H1 (cell line): ENCODE results near the gene PTPRF.

Experiments used
- CHD1 ChIP-seq: IDR thresholded peaks from 2 replicates; pipeline ENCODE4 v1.6.1; 2012; ENCODE audit warnings: low read depth, low read length, improper control_type of control experiment
- EZH2 ChIP-seq: fragments of 200-600 bp; sonication (generic); IDR thresholded peaks from 2 replicates; pipeline ENCODE4 v1.7.1; 2012; ENCODE audit warnings: low read depth, mild to moderate bottlenecking, moderate library complexity, low read length, inconsistent platforms; ENCODE audit not compliant: severe bottlenecking
- POU5F1 ChIP-seq: IDR thresholded peaks from 2 replicates; pipeline ENCODE4 v1.6.1; 2011; ENCODE audit warnings: low read depth, mild to moderate bottlenecking, low read length, moderate library complexity
- YY1 ChIP-seq: IDR thresholded peaks from 2 replicates; pipeline ENCODE4 v1.6.1; 2011; ENCODE audit warnings: low read depth, mild to moderate bottlenecking, low read length
- TF ChIP-seq, protein P1 (sequence below), 3 experiments: IDR thresholded peaks; 1 replicate in 2 of 3; 2 replicates in 1 of 3; pipeline versions ENCODE4 v1.5.1 to v1.6.1; 2011; ENCODE audit warnings: low read length in 3 of 3, mild to moderate bottlenecking in 3 of 3, inconsistent platforms in 2 of 3, low read depth in 1 of 3, moderate library complexity in 1 of 3; ENCODE audit not compliant: insufficient read depth in 1 of 3; ENCODE audit errors: control extremely low read depth in 1 of 3

DNA sequence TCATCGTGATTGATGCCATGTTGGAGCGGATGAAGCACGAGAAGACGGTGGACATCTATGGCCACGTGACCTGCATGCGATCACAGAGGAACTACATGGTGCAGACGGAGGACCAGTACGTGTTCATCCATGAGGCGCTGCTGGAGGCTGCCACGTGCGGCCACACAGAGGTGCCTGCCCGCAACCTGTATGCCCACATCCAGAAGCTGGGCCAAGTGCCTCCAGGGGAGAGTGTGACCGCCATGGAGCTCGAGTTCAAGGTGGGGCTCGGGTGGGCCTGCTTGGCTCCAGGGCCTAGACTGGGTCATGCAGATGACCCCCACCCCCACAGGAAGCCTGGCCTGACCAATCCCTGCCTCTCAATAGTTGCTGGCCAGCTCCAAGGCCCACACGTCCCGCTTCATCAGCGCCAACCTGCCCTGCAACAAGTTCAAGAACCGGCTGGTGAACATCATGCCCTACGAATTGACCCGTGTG is 88.7 kb downstream of the PTPRF start:
- no peak for TF ChIP-seq YY1
- TF ChIP-seq, protein P1, sequence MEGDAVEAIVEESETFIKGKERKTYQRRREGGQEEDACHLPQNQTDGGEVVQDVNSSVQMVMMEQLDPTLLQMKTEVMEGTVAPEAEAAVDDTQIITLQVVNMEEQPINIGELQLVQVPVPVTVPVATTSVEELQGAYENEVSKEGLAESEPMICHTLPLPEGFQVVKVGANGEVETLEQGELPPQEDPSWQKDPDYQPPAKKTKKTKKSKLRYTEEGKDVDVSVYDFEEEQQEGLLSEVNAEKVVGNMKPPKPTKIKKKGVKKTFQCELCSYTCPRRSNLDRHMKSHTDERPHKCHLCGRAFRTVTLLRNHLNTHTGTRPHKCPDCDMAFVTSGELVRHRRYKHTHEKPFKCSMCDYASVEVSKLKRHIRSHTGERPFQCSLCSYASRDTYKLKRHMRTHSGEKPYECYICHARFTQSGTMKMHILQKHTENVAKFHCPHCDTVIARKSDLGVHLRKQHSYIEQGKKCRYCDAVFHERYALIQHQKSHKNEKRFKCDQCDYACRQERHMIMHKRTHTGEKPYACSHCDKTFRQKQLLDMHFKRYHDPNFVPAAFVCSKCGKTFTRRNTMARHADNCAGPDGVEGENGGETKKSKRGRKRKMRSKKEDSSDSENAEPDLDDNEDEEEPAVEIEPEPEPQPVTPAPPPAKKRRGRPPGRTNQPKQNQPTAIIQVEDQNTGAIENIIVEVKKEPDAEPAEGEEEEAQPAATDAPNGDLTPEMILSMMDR (IDR thresholded peaks at IDR 0.05; ENCODE audit: control extremely low read depth in 1 of 3, insufficient read depth in 1 of 3, low read depth in 1 of 3, low read length in 3 of 3), result no peak
- no peak for TF ChIP-seq POU5F1
- TF ChIP-seq CHD1, result no peak
- TF ChIP-seq EZH2, result no peak
